B cell (primary cell): Measurements from ENCODE around the gene SCFD1. TPM values are rescaled to one million over a fixed set of nuclear protein-coding genes. Genes with fewer than 3 reads are reported as not detected.

Experiments
- ATAC-seq: fragments of 200-7000 bp; cut with Tn5 transposase; one replicate; pipeline ENCODE4 v1.10.0; 2021; ENCODE audit warnings: low read depth, mild to moderate bottlenecking, moderate number of reproducible peaks, moderate library complexity
- CTCF ChIA-PET: fragments of 350-600 bp; sonication (Branson Sonifier 250); formaldehyde crosslinking; loops from one replicate; lab custom pipeline; 2021; ENCODE audit warnings: antibody characterized with exemption, inconsistent platforms; lab: Charles Lee
- POLR2A ChIA-PET: fragments of 350-600 bp; sonication (Branson Sonifier 250); formaldehyde crosslinking; loops from one replicate; lab custom pipeline; 2021; ENCODE audit warnings: antibody characterized with exemption; lab: Charles Lee
- DNase-seq: peaks from one replicate; pipeline ENCODE4 v3.0.0; 2013
- H2AFZ ChIP-seq: 2 replicates; pipeline ENCODE4 v1.6.1; 2012; ENCODE audit warnings: mild to moderate bottlenecking, low read depth, low read length; ENCODE audit not compliant: insufficient read depth, poor library complexity, severe bottlenecking
- H3K27ac ChIP-seq, 2 donors: 1 replicate in 1 of 2; 2 replicates in 1 of 2; pipeline ENCODE4 v1.5.1; 2012 to 2013; ENCODE audit warnings: low read length in 2 of 2, mild to moderate bottlenecking in 2 of 2, moderate library complexity in 1 of 2
- H3K27me3 ChIP-seq, 4 experiments: fragments of 200-600 bp in 1 of 4; sonication (generic) in 1 of 4; replicated peaks in 1 of 4; 1 replicate in 2 of 4; 2 replicates in 2 of 4; pipeline versions ENCODE4 v1.6.1 to v1.7.0; 2013 to 2016; ENCODE audit warnings: low read length in 3 of 4, mild to moderate bottlenecking in 2 of 4, mixed read lengths in 1 of 4, moderate library complexity in 1 of 4; ENCODE audit not compliant: insufficient read depth in 4 of 4, control insufficient read depth in 3 of 4; ENCODE audit errors: control extremely low read depth in 1 of 4
- H3K36me3 ChIP-seq, 2 experiments: replicated peaks in 1 of 2; 1 replicate in 1 of 2; 2 replicates in 1 of 2; pipeline versions ENCODE4 v1.6.1 to v1.7.1; 2013; ENCODE audit warnings: low read length in 1 of 2; ENCODE audit not compliant: insufficient read depth in 2 of 2, control insufficient read depth in 1 of 2; ENCODE audit errors: control extremely low read depth in 1 of 2, extremely low read depth in 1 of 2
- H3K4me1 ChIP-seq, 2 donors: fragments of 200-600 bp in 1 of 2; sonication (generic) in 1 of 2; 1 replicate in 1 of 2; 2 replicates in 1 of 2; pipeline versions ENCODE4 v1.5.1 to v1.6.1; 2013 to 2017; ENCODE audit warnings: low read length in 2 of 2; ENCODE audit not compliant: control insufficient read depth in 2 of 2, insufficient read depth in 2 of 2
- H3K4me2 ChIP-seq: replicated peaks from 2 replicates; pipeline ENCODE3; 2012; ENCODE audit warnings: mild to moderate bottlenecking, low read depth, low read length; ENCODE audit not compliant: poor library complexity, severe bottlenecking
- H3K4me3 ChIP-seq, 5 experiments: fragments of 200-600 bp in 1 of 5; sonication (generic) in 1 of 5; 1 replicate in 3 of 5; 2 replicates in 2 of 5; pipeline versions ENCODE4 v1.5.1 to v1.7.0; 2011 to 2016; ENCODE audit warnings: low read length in 4 of 5, mild to moderate bottlenecking in 4 of 5, low read depth in 2 of 5, control low read depth in 1 of 5, moderate library complexity in 1 of 5; ENCODE audit not compliant: insufficient read depth in 1 of 5; ENCODE audit errors: control extremely low read depth in 1 of 5, extremely low read depth in 1 of 5
- H3K79me2 ChIP-seq: fragments of 200-600 bp; sonication (generic); one replicate; pipeline ENCODE4 v1.6.0; 2016; ENCODE audit warnings: low read length; ENCODE audit not compliant: control insufficient read depth, insufficient read depth
- H3K9ac ChIP-seq: fragments of 200-600 bp; sonication (generic); 2 replicates; pipeline ENCODE4 v1.6.1; 2017; ENCODE audit warnings: mild to moderate bottlenecking, low read length, moderate library complexity
- H3K9me3 ChIP-seq, 3 donors: one replicate each; pipeline versions ENCODE4 v1.6.1 to v1.7.1; 2013; ENCODE audit warnings: low read length in 2 of 3; ENCODE audit not compliant: control insufficient read depth in 2 of 3, insufficient read depth in 1 of 3; ENCODE audit errors: control extremely low read depth in 1 of 3
- H4K20me1 ChIP-seq: 2 replicates; pipeline ENCODE4 v1.6.0; 2012; ENCODE audit warnings: mild to moderate bottlenecking, low read length; ENCODE audit not compliant: insufficient read depth, control insufficient read depth, poor library complexity, severe bottlenecking
- H3K27ac Mint-ChIP-seq: one replicate; pipeline ENCODE4 v1.8.0; 2021; ENCODE audit warnings: mixed read lengths
- H3K27me3 Mint-ChIP-seq: one replicate; pipeline ENCODE4 v1.8.0; 2021; ENCODE audit warnings: mixed read lengths
- H3K4me1 Mint-ChIP-seq: one replicate; pipeline ENCODE4 v1.8.0; 2021; ENCODE audit warnings: mixed read lengths
- H3K4me3 Mint-ChIP-seq: one replicate; pipeline ENCODE4 v1.8.0; 2021; ENCODE audit warnings: mixed read lengths
- H3K9me3 Mint-ChIP-seq: one replicate; pipeline ENCODE4 v1.8.0; 2022; ENCODE audit warnings: mixed read lengths; ENCODE audit not compliant: insufficient read depth
- EZH2 ChIP-seq: IDR thresholded peaks from 2 replicates; pipeline ENCODE4 v1.6.1; 2012; ENCODE audit warnings: borderline replicate concordance, low read depth, mild to moderate bottlenecking, moderate library complexity, low read length; ENCODE audit not compliant: insufficient read depth, poor library complexity, severe bottlenecking
- WGBS: methylation state at CpG from one replicate; pipeline ENCODE4 v1.1.5; 2013; ENCODE audit warnings: missing lambda C conversion rate; ENCODE audit not compliant: insufficient coverage; 5-methylcytosine and 5-hydroxymethylcytosine counted together
- intact Hi-C: fragments of 100-400 bp; cut with micrococcal nuclease; formaldehyde crosslinking; loops from one replicate; pipeline ENCODE4 v1.10.0; 2022
- polyA plus RNA-seq: library from polyadenylated mRNA; depleted of rRNA; stranded (reverse); fragments of >200 nt; gene quantifications from 2 replicates; pipeline ENCODE4 v1.2.3, GENCODE V29; 2012
- total RNA-seq, 2 donors: library from RNA; stranded (reverse); fragments of 120-200 nt in 1 of 2; gene quantifications; 1 replicate in 1 of 2; 2 replicates in 1 of 2; pipeline versions ENCODE4 v1.2.3 to v1.2.4, GENCODE V29; 2013 to 2022
- TF ChIP-seq, protein P1 (sequence below): fragments of 200-600 bp; IDR thresholded peaks from one replicate; pipeline ENCODE4 v1.8.0; 2022; ENCODE audit warnings: antibody characterized with exemption, mild to moderate bottlenecking

Gene SCFD1
- total and polyA plus RNA-seq, 2 donors (not counting 1 experiment from before 2014, with no cell fraction given) = 23.1 to 73.0 TPM

DNA sequence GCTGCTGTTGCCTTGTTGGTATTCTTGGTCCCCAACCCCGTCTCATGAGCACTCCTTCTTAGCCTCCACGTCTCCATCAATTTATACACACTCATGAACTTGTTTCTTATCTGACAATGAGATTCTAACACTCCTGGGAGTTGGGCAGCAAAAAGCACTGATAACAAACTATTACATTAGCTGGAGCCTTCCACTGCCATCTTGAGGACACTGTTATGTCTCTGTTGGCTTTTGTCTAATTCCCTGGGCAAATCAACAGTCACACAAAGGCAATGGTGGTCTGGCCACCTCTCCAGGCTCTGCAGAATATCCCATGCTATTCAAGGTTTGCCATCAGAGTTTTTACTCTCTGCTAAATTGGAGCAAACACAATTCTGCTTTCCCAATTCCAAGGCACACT lies 134.5 kb downstream of the SCFD1 start:
- WGBS = 63% methylated on average over 2 of the region's 2 CpGs
- no peak overlapping the region for H3K4me2 ChIP-seq
- peaks cover 0 to 3% (median 0%) of the 10 kb centered on the region in 4 experiments for H3K27me3 ChIP-seq
- H3K27me3 Mint-ChIP-seq = peaks cover 2% of the 10 kb centered on the region
- no peak overlapping the region for H3K4me3 Mint-ChIP-seq
- no peak overlapping the region for H3K9ac ChIP-seq
- no peak overlapping the region for H3K27ac Mint-ChIP-seq
- H2AFZ ChIP-seq = no peak overlapping the region
- no peaks in the 10 kb centered on the region for H3K4me1 ChIP-seq
- H3K36me3 ChIP-seq = no peaks in the 10 kb centered on the region
- TF ChIP-seq, protein P1, sequence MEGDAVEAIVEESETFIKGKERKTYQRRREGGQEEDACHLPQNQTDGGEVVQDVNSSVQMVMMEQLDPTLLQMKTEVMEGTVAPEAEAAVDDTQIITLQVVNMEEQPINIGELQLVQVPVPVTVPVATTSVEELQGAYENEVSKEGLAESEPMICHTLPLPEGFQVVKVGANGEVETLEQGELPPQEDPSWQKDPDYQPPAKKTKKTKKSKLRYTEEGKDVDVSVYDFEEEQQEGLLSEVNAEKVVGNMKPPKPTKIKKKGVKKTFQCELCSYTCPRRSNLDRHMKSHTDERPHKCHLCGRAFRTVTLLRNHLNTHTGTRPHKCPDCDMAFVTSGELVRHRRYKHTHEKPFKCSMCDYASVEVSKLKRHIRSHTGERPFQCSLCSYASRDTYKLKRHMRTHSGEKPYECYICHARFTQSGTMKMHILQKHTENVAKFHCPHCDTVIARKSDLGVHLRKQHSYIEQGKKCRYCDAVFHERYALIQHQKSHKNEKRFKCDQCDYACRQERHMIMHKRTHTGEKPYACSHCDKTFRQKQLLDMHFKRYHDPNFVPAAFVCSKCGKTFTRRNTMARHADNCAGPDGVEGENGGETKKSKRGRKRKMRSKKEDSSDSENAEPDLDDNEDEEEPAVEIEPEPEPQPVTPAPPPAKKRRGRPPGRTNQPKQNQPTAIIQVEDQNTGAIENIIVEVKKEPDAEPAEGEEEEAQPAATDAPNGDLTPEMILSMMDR = no peak
- no peak for TF ChIP-seq EZH2
- DNase-seq (no peak), ATAC-seq (no peak)
- H4K20me1 ChIP-seq = no peaks in the 10 kb centered on the region
- no peaks in the 10 kb centered on the region for H3K9me3 ChIP-seq
- peaks cover 2% of the 10 kb centered on the region for H3K9me3 Mint-ChIP-seq
- POLR2A ChIA-PET = no interaction called here
- no peaks in the 10 kb centered on the region for H3K4me1 Mint-ChIP-seq
- H3K4me3 ChIP-seq = no peak overlapping the region
- H3K27ac ChIP-seq = no peak overlapping the region
- H3K79me2 ChIP-seq = no peaks in the 10 kb centered on the region
- CTCF ChIA-PET = no interaction called here
- intact Hi-C loops = no loop called here

DNA sequence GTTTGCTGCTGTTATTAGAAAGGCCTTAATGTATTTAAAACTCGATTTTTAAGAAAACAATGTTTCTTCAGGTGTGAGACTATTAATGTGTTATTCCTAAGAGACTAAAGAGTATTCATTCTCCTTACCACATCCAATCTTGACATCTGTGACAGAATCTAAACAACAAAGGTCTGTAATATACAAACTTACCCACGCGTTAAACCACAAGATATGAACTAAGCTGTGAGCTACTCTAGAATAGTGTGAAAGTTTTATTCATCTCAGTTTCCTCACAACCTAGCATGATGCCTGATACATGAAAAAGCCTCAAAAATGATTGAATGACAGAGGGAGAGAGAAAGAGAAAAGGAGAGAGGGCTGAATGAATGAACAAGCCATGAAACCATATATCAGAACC lies 135.0 kb downstream of the SCFD1 start:
- TF ChIP-seq, protein P1 = no peak
- TF ChIP-seq EZH2 = no peak
- no CpG with 5 or more reads among the region's 3 CpGs for WGBS
- Mint-ChIP-seq H3K27me3 (peaks cover 5% of the 10 kb centered on the region), H3K27ac (no peak overlapping the region), H3K4me1 (no peaks in the 10 kb centered on the region), H3K9me3 (peaks cover 5% of the 10 kb centered on the region), H3K4me3 (no peak overlapping the region)
- ATAC-seq (no peak), DNase-seq (no peak)
- Histone ChIP-seq H2AFZ (no peak overlapping the region), H4K20me1 (no peaks in the 10 kb centered on the region), H3K79me2 (no peaks in the 10 kb centered on the region), H3K4me2 (no peak overlapping the region), H3K4me3 (no peak overlapping the region), H3K27ac (no peak overlapping the region), H3K4me1 (no peaks in the 10 kb centered on the region), H3K9ac (no peak overlapping the region), H3K9me3 (no peaks in the 10 kb centered on the region), H3K36me3 (no peaks in the 10 kb centered on the region), H3K27me3 (peaks cover 0 to 3% (median 0%) of the 10 kb centered on the region in 4 experiments)
- intact Hi-C loops = no loop called here
- ChIA-PET POLR2A (no interaction called here), CTCF (no interaction called here)
